Osteoblast (primary cell): Measurements from ENCODE around the gene DDOST. TPM values are rescaled to one million over a fixed set of nuclear protein-coding genes. Genes with fewer than 3 reads are reported as not detected.

Source experiments
- DNase-seq: peaks from one replicate; pipeline ENCODE4 v3.0.0; 2011; ENCODE audit warnings: low spot score, mixed read lengths; ENCODE audit not compliant: insufficient read length; ENCODE audit errors: missing footprints
- H2AFZ ChIP-seq: 2 replicates; pipeline ENCODE4 v1.6.0; 2011; ENCODE audit warnings: mild to moderate bottlenecking, low read length
- H3K27ac ChIP-seq: 2 replicates; pipeline ENCODE4 v1.5.1; 2011; ENCODE audit warnings: mild to moderate bottlenecking, low read depth, low read length, moderate library complexity
- H3K27me3 ChIP-seq: 2 replicates; pipeline ENCODE4 v1.6.0; 2012; ENCODE audit warnings: mild to moderate bottlenecking, control low read depth, inconsistent platforms, low read length, moderate library complexity; ENCODE audit not compliant: insufficient read depth
- H3K36me3 ChIP-seq: 2 replicates; pipeline ENCODE4 v1.5.1; 2011; ENCODE audit warnings: mild to moderate bottlenecking, low read length, control low read depth, moderate library complexity; ENCODE audit not compliant: insufficient read depth
- H3K4me1 ChIP-seq: 2 replicates; pipeline ENCODE4 v1.5.1; 2011; ENCODE audit warnings: mild to moderate bottlenecking, low read length, control low read depth, moderate library complexity; ENCODE audit not compliant: insufficient read depth
- H3K4me2 ChIP-seq: 2 replicates; pipeline ENCODE4 v1.6.0; 2011; ENCODE audit warnings: mild to moderate bottlenecking, low read length; ENCODE audit not compliant: insufficient read depth
- H3K4me3 ChIP-seq: fragments of 200-600 bp; sonication (generic); 3 replicates; pipeline ENCODE4 v1.5.1; 2012; ENCODE audit warnings: mild to moderate bottlenecking, low read length, inconsistent platforms; ENCODE audit not compliant: insufficient read depth
- H3K79me2 ChIP-seq: 2 replicates; pipeline ENCODE4 v1.6.0; 2012; ENCODE audit warnings: mild to moderate bottlenecking, low read length, control low read depth, inconsistent platforms; ENCODE audit not compliant: insufficient read depth
- H3K9me3 ChIP-seq: 2 replicates; pipeline ENCODE4 v1.5.1; 2011; ENCODE audit warnings: low read depth, low read length, control low read depth
- H4K20me1 ChIP-seq: 2 replicates; pipeline ENCODE4 v1.6.0; 2012; ENCODE audit warnings: mild to moderate bottlenecking, low read length, control low read depth; ENCODE audit not compliant: insufficient read depth
- CTCF ChIP-seq: IDR thresholded peaks from 2 replicates; pipeline ENCODE4 v1.5.1; 2011; ENCODE audit warnings: mild to moderate bottlenecking, low read depth, low read length, moderate library complexity; ENCODE audit errors: extremely low read depth
- total RNA-seq: library from RNA; depleted of rRNA; stranded (reverse); fragments of >200 nt; gene quantifications from 2 replicates; pipeline ENCODE4 v1.2.3, GENCODE V29; 2012

Gene DDOST
- total RNA-seq, 1 donor = 291 TPM

GRCh38 chr1:20654104-20654690 is 7.0 kb downstream of the DDOST start:
- no peak for TF ChIP-seq CTCF
- Histone ChIP-seq H3K36me3 (peaks cover 78% of the 10 kb centered on the region), H3K9me3 (no peaks in the 10 kb centered on the region), H3K4me1 (no peaks in the 10 kb centered on the region), H4K20me1 (peaks cover 11% of the 10 kb centered on the region), H3K4me2 (no peak overlapping the region), H2AFZ (no peak overlapping the region), H3K4me3 (no peak overlapping the region), H3K27ac (no peak overlapping the region), H3K79me2 (peaks cover 39% of the 10 kb centered on the region), H3K27me3 (no peaks in the 10 kb centered on the region)
- DNase-seq = peak; percentile 36

GRCh38 chr1:20652300-20652699 is 8.9 kb downstream of the DDOST start:
- H3K4me1 ChIP-seq = no peaks in the 10 kb centered on the region
- H3K27me3 ChIP-seq = no peaks in the 10 kb centered on the region
- H3K9me3 ChIP-seq = no peaks in the 10 kb centered on the region
- no peak overlapping the region for H3K27ac ChIP-seq
- H3K4me2 ChIP-seq = no peak overlapping the region
- DNase-seq = peak; percentile 29
- no peak overlapping the region for H2AFZ ChIP-seq
- peaks cover 20% of the 10 kb centered on the region for H3K79me2 ChIP-seq
- peaks cover 11% of the 10 kb centered on the region for H4K20me1 ChIP-seq
- no peak for TF ChIP-seq CTCF
- no peak overlapping the region for H3K4me3 ChIP-seq
- peaks cover 80% of the 10 kb centered on the region for H3K36me3 ChIP-seq

GRCh38 chr1:20648946-20649345 is 12.2 kb downstream of the DDOST start:
- DNase-seq = peak; percentile 19
- peaks cover 77% of the 10 kb centered on the region for H3K36me3 ChIP-seq

GRCh38 chr1:20648438-20648837 is 12.7 kb downstream of the DDOST start:
- Histone ChIP-seq H3K27me3 (no peaks in the 10 kb centered on the region), H4K20me1 (peaks cover 3% of the 10 kb centered on the region), H3K79me2 (no peaks in the 10 kb centered on the region), H3K36me3 (peaks cover 72% of the 10 kb centered on the region), H3K9me3 (no peaks in the 10 kb centered on the region), H2AFZ (no peak overlapping the region), H3K4me2 (no peak overlapping the region), H3K4me3 (no peak overlapping the region), H3K27ac (no peak overlapping the region), H3K4me1 (no peaks in the 10 kb centered on the region)
- TF ChIP-seq CTCF = no peak
- DNase-seq = no peak

More at GRCh38 chr1:20648946-20649345, 12.2 kb downstream of the DDOST start:
- no peaks in the 10 kb centered on the region for H3K27me3 ChIP-seq
- TF ChIP-seq CTCF = no peak
- H3K4me1 ChIP-seq = no peaks in the 10 kb centered on the region
- no peaks in the 10 kb centered on the region for H3K9me3 ChIP-seq
- H2AFZ ChIP-seq = no peak overlapping the region
- H3K4me2 ChIP-seq = no peak overlapping the region
- no peak overlapping the region for H3K27ac ChIP-seq
- H3K4me3 ChIP-seq = no peak overlapping the region
- H3K79me2 ChIP-seq = no peaks in the 10 kb centered on the region
- peaks cover 3% of the 10 kb centered on the region for H4K20me1 ChIP-seq
